Astrocyte (in vitro differentiated cells and primary cell): ENCODE data around the gene PRKCA. TPM values are rescaled to one million over a fixed set of nuclear protein-coding genes. Genes with fewer than 3 reads are reported as not detected.
"Not testable (repeated sequence)": the region's sequence is repeated elsewhere in the genome, so short reads cannot be mapped to it uniquely, and the experiment has no call there.

Experiments used
- DNase-seq: peaks from one replicate; pipeline ENCODE4 v3.0.0-alpha.2; 2010; ENCODE audit warnings: low read depth
- FAIRE-seq: peaks from 2 replicates; lab custom pipeline; 2011; peaks lifted over from hg19 to GRCh38; lab: Jason Lieb, UNC
- H2AFZ ChIP-seq: 2 replicates; pipeline ENCODE4 v1.6.0; 2012; ENCODE audit warnings: low read depth, low read length, inconsistent platforms
- H3K27ac ChIP-seq: 2 replicates; pipeline ENCODE4 v1.5.1; 2011; ENCODE audit warnings: low read depth, low read length, inconsistent platforms
- H3K27me3 ChIP-seq: 2 replicates; pipeline ENCODE4 v1.6.0; 2011; ENCODE audit warnings: low read length, inconsistent platforms; ENCODE audit not compliant: insufficient read depth
- H3K36me3 ChIP-seq: 2 replicates; pipeline ENCODE4 v1.5.1; 2011; ENCODE audit warnings: low read length, inconsistent platforms; ENCODE audit not compliant: insufficient read depth
- H3K4me1 ChIP-seq: 2 replicates; pipeline ENCODE4 v1.5.1; 2011; ENCODE audit warnings: low read length, inconsistent platforms; ENCODE audit not compliant: insufficient read depth
- H3K4me2 ChIP-seq: 2 replicates; pipeline ENCODE4 v1.6.0; 2012; ENCODE audit warnings: low read length, inconsistent platforms
- H3K4me3 ChIP-seq: 2 replicates; pipeline ENCODE4 v1.5.1; 2011; ENCODE audit warnings: low read depth, mild to moderate bottlenecking, low read length, inconsistent platforms; ENCODE audit not compliant: insufficient read depth
- H3K79me2 ChIP-seq: 2 replicates; pipeline ENCODE4 v1.6.0; 2012; ENCODE audit warnings: mild to moderate bottlenecking, low read length, inconsistent platforms; ENCODE audit not compliant: insufficient read depth
- H3K9ac ChIP-seq: 2 replicates; pipeline ENCODE4 v1.6.0; 2012; ENCODE audit warnings: mild to moderate bottlenecking, low read length, inconsistent platforms
- H3K9me3 ChIP-seq: 2 replicates; pipeline ENCODE4 v1.5.1; 2012; ENCODE audit warnings: low read depth, mild to moderate bottlenecking, low read length, inconsistent platforms; ENCODE audit not compliant: insufficient read depth
- H4K20me1 ChIP-seq: 2 replicates; pipeline ENCODE4 v1.6.0; 2012; ENCODE audit warnings: low read length, inconsistent platforms; ENCODE audit not compliant: insufficient read depth
- H3K27ac Mint-ChIP-seq: one replicate; pipeline ENCODE4 v1.8.0; 2021; ENCODE audit warnings: mild to moderate bottlenecking, mixed read lengths; ENCODE audit not compliant: unreplicated experiment
- H3K27me3 Mint-ChIP-seq: one replicate; pipeline ENCODE4 v1.8.0; 2021; ENCODE audit warnings: low read depth, mixed read lengths; ENCODE audit not compliant: unreplicated experiment
- H3K36me3 Mint-ChIP-seq: one replicate; pipeline ENCODE4 v1.8.0; 2021; ENCODE audit warnings: low read depth, mixed read lengths; ENCODE audit not compliant: unreplicated experiment
- H3K4me1 Mint-ChIP-seq: one replicate; pipeline ENCODE4 v1.8.0; 2021; ENCODE audit warnings: low read depth, mixed read lengths; ENCODE audit not compliant: unreplicated experiment
- H3K4me3 Mint-ChIP-seq: one replicate; pipeline ENCODE4 v1.8.0; 2021; ENCODE audit warnings: mild to moderate bottlenecking, moderate library complexity, mixed read lengths; ENCODE audit not compliant: unreplicated experiment
- H3K9me3 Mint-ChIP-seq: one replicate; pipeline ENCODE4 v1.8.0; 2021; ENCODE audit warnings: mild to moderate bottlenecking, mixed read lengths; ENCODE audit not compliant: unreplicated experiment
- CTCF ChIP-seq: IDR thresholded peaks from 2 replicates; pipeline ENCODE4 v1.5.1; 2011; ENCODE audit warnings: low read depth, mild to moderate bottlenecking, inconsistent platforms, low read length, moderate library complexity; ENCODE audit not compliant: insufficient read depth
- EZH2 ChIP-seq: IDR thresholded peaks from 2 replicates; pipeline ENCODE4 v1.6.1; 2012; ENCODE audit warnings: mild to moderate bottlenecking, low read length, inconsistent platforms; ENCODE audit not compliant: insufficient read depth
- total RNA-seq: library from RNA; stranded (reverse); gene quantifications from 2 replicates; pipeline ENCODE4 v1.2.1, GENCODE V29; 2021

The PRKCA gene
- total RNA-seq, 1 donor from 2014 or later: 49.9 TPM

- Mint-ChIP-seq H3K27me3 (no peaks in the 10 kb centered on the region), H3K36me3 (no peaks in the 10 kb centered on the region), H3K4me3 (no peak overlapping the region), H3K27ac (no peak overlapping the region), H3K9me3 (peaks cover 13% of the 10 kb centered on the region), H3K4me1 (peaks cover 15% of the 10 kb centered on the region)
- no peak for DNase-seq
- Histone ChIP-seq H3K4me3 (no peak overlapping the region), H3K4me1 (no peaks in the 10 kb centered on the region), H4K20me1 (peaks cover 5% of the 10 kb centered on the region), H3K9ac (no peak overlapping the region), H3K36me3 (no peaks in the 10 kb centered on the region), H3K27ac (no peak overlapping the region), H3K4me2 (no peak overlapping the region), H2AFZ (no peak overlapping the region), H3K9me3 (peaks cover 7% of the 10 kb centered on the region), H3K79me2 (no peaks in the 10 kb centered on the region), H3K27me3 (no peaks in the 10 kb centered on the region)
- no peak for TF ChIP-seq EZH2
- no peak for FAIRE-seq
Observed at GRCh38 chr17:66614469-66614868, 312.1 kb downstream of the PRKCA start.

GRCh38 chr17:66619206-66619605 is 316.8 kb downstream of the PRKCA start:
- Histone ChIP-seq H3K9ac (no peak overlapping the region), H3K9me3 (no peaks in the 10 kb centered on the region), H2AFZ (no peak overlapping the region), H3K36me3 (no peaks in the 10 kb centered on the region), H3K4me2 (no peak overlapping the region), H4K20me1 (peaks cover 5% of the 10 kb centered on the region), H3K4me1 (no peaks in the 10 kb centered on the region), H3K27ac (no peak overlapping the region), H3K27me3 (no peaks in the 10 kb centered on the region), H3K4me3 (no peak overlapping the region), H3K79me2 (no peaks in the 10 kb centered on the region)
- Mint-ChIP-seq H3K9me3 (no peaks in the 10 kb centered on the region), H3K27me3 (no peaks in the 10 kb centered on the region), H3K36me3 (peaks cover 4% of the 10 kb centered on the region), H3K4me3 (no peak overlapping the region), H3K27ac (no peak overlapping the region), H3K4me1 (peaks cover 21% of the 10 kb centered on the region)
- FAIRE-seq: no peak
- TF ChIP-seq EZH2 (no peak), CTCF (no peak)
- no peak for DNase-seq

- Histone ChIP-seq H3K27ac (no peak overlapping the region), H3K4me1 (no peaks in the 10 kb centered on the region), H3K9me3 (no peaks in the 10 kb centered on the region), H3K4me2 (no peak overlapping the region), H3K4me3 (no peak overlapping the region), H3K79me2 (no peaks in the 10 kb centered on the region), H3K9ac (no peak overlapping the region), H3K27me3 (no peaks in the 10 kb centered on the region), H4K20me1 (peaks cover 5% of the 10 kb centered on the region), H3K36me3 (no peaks in the 10 kb centered on the region), H2AFZ (no peak overlapping the region)
- no peak for TF ChIP-seq CTCF
- DNase-seq: peak; percentile 21
- Mint-ChIP-seq H3K36me3 (peaks cover 5% of the 10 kb centered on the region), H3K4me1 (peaks cover 13% of the 10 kb centered on the region), H3K27me3 (no peaks in the 10 kb centered on the region), H3K9me3 (no peaks in the 10 kb centered on the region), H3K4me3 (no peak overlapping the region), H3K27ac (peak overlapping the region; percentile 95)
- FAIRE-seq: no peak
Observed at GRCh38 chr17:66620528-66620927, 318.1 kb downstream of the PRKCA start.

GRCh38 chr17:66624630-66625029 is 322.2 kb downstream of the PRKCA start:
- H3K79me2 ChIP-seq, H4K20me1 ChIP-seq, DNase-seq, H3K27me3 ChIP-seq, H3K27me3 Mint-ChIP-seq, H3K9ac ChIP-seq, H3K36me3 ChIP-seq, H3K9me3 ChIP-seq, H3K27ac ChIP-seq, H3K4me3 Mint-ChIP-seq, H2AFZ ChIP-seq, H3K9me3 Mint-ChIP-seq, H3K36me3 Mint-ChIP-seq, H3K4me2 ChIP-seq, H3K4me3 ChIP-seq, H3K4me1 ChIP-seq, FAIRE-seq, H3K27ac Mint-ChIP-seq: not testable (repeated sequence)
- peaks cover 13% of the 10 kb centered on the region for H3K4me1 Mint-ChIP-seq
